ENCODE measurements around the gene FCGR3A. TPM values are rescaled to one million over a fixed set of nuclear protein-coding genes. Genes with fewer than 3 reads are reported as not detected.

The FCGR3A gene
- total and polyA plus RNA-seq, 2 of the 4 experiments (the other 2 are of a cell fraction), result not detected

DNA sequence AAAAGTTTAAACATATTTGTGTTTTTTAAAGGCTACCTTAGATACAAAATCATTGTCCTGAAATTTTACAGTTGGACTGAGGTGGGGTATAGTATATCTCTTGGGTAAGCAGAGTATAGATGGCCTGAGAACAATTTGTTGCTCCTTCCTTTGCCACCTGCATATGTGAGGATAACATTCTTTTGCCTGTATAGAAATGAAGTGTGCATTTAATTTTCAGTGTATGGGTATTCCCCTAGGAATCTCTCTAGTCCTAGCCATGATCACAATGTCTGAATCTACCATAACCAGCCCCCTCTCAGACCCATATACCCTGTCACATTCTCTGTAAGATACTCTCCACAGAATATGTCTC lies 46.2 kb downstream of the FCGR3A start:
- H3K79me1 ChIP-seq (ENCODE audit: low read depth in 1 of 2, low read length in 2 of 2), result no peaks in the 10 kb centered on the region
- intact Hi-C loops (cut with micrococcal nuclease), result no loop called here

More for the DNA sequence above, 46.2 kb downstream of the FCGR3A start:
- Histone ChIP-seq H3K4me2 (ENCODE audit: low read depth, low read length) (no peak overlapping the region), H4K8ac (ENCODE audit: low read depth in 2 of 2, low read length in 2 of 2) (no peak overlapping the region), H3K18ac (ENCODE audit: low read depth, low read length) (no peak overlapping the region), H3K36me3 (ENCODE audit: control insufficient read depth, insufficient read depth, low read length) (no peaks in the 10 kb centered on the region), H3K9ac (ENCODE audit: low read depth, low read length) (no peak overlapping the region), H4K20me1 (ENCODE audit: insufficient read depth, low read length) (no peaks in the 10 kb centered on the region), H4K91ac (ENCODE audit: insufficient read depth, low read depth, low read length) (no peak overlapping the region), H3K9me3 (ENCODE audit: control insufficient read depth, insufficient read depth, low read length) (no peaks in the 10 kb centered on the region), H2AK5ac (ENCODE audit: low read depth, low read length) (no peak overlapping the region), H3K56ac (ENCODE audit: extremely low read depth, insufficient read depth, low read length) (no peak overlapping the region), H4K5ac (ENCODE audit: low read depth, low read length) (no peak overlapping the region), H2BK120ac (ENCODE audit: low read depth, low read length) (no peak overlapping the region), H3K9me1 (ENCODE audit: insufficient read depth, low read length) (0 out of 2 replicates have a peak, but pooled peaks cover 5% of the 10 kb centered on the region), H2AK9ac (replicated peaks; ENCODE audit: low read depth, low read length, poor library complexity) (no peak overlapping the region), H2BK5ac (ENCODE audit: low read depth, low read length, poor library complexity, severe bottlenecking) (no peak overlapping the region), H3K4ac (ENCODE audit: low read depth, low read length) (no peak overlapping the region), H2AFZ (replicated peaks; ENCODE audit: low read length, poor library complexity) (no peak overlapping the region), H3K14ac (replicated peaks; ENCODE audit: low read depth, low read length) (no peak overlapping the region), H3K4me1 (ENCODE audit: control insufficient read depth, insufficient read depth, low read length) (peaks cover 3% of the 10 kb centered on the region), H3K4me3 (ENCODE audit: insufficient read depth, low read depth, low read length) (no peak overlapping the region), H3K27me3 (ENCODE audit: control insufficient read depth, insufficient read depth, low read length) (peaks cover 7% of the 10 kb centered on the region), H2BK20ac (ENCODE audit: low read depth, low read length) (no peak overlapping the region), H3K23ac (ENCODE audit: low read depth, low read length) (no peak overlapping the region), H3K27ac (ENCODE audit: insufficient read depth, low read length) (no peak overlapping the region), H2BK15ac (ENCODE audit: low read depth, low read length) (no peak overlapping the region)
- in situ Hi-C loops (cut with MboI; ENCODE audit: low sequenced_read_pairs), result no loop called here
- BruUV-seq (replicated peaks), result no TSS peak
- ChIA-PET CTCF (no interaction called here), POLR2A (ENCODE audit: unreplicated experiment) (no interaction called here)
- DNase-seq (no peak), ATAC-seq (ENCODE audit: low read depth) (no peak)
- dilution Hi-C loops (cut with HindIII; ENCODE audit: low sequenced_read_pairs, unreplicated experiment), result no loop called here
- no peak for TF ChIP-seq BHLHE40 (IDR thresholded peaks at IDR 0.05; ENCODE audit: low read depth, low read length)

Measured in IMR-90 (cell line).